SK-N-MC (cell line): ENCODE measurements around the gene MUSK.

Experiments used
- EZH2 ChIP-seq: fragments of 200-600 bp; sonication (generic); IDR thresholded peaks from one replicate; pipeline ENCODE4 v1.6.1; 2017; ENCODE audit warnings: antibody characterized with exemption
- FOXP2 ChIP-seq: optimal IDR thresholded peaks from 2 replicates; pipeline ENCODE3; 2011; ENCODE audit warnings: mild to moderate bottlenecking, moderate library complexity; ENCODE audit not compliant: insufficient read depth; ENCODE audit errors: extremely low read length, control extremely low read depth
- POLR2AphosphoS5 ChIP-seq: IDR thresholded peaks from 2 replicates; pipeline ENCODE4 v1.6.1; 2012; ENCODE audit warnings: mild to moderate bottlenecking, low read depth, low read length, borderline replicate concordance

- no peak for TF ChIP-seq POLR2AphosphoS5
- TF ChIP-seq EZH2 = no peak
- no peak for TF ChIP-seq FOXP2
These were observed 177.6 kb downstream of the MUSK start for GRCh38 chr9:110846215-110846614.
